Liver (tissue), 3 donors: Measurements from ENCODE around the gene ZNF827.

Experiments used
- ATF3 ChIP-seq: IDR thresholded peaks from 2 replicates; pipeline ENCODE4 v1.6.1; 2016; ENCODE audit warnings: antibody characterized with exemption
- CTCF ChIP-seq: fragments of 150-350 bp; IDR thresholded peaks from 2 replicates; pipeline ENCODE4 v1.5.1; 2017; ENCODE audit warnings: improper control_type of control experiment, low read depth, low read length; ENCODE audit not compliant: missing input control
- EGR1 ChIP-seq, 2 donors: IDR thresholded peaks; 2 replicates each; pipeline ENCODE4 v1.6.1; 2016 to 2018; ENCODE audit warnings: antibody characterized with exemption in 2 of 2, low read depth in 2 of 2
- FOXA1 ChIP-seq: IDR thresholded peaks from 2 replicates; pipeline ENCODE4 v1.6.1; 2016; ENCODE audit warnings: antibody characterized with exemption
- GABPA ChIP-seq, 2 donors: IDR thresholded peaks in 1 of 2; conservative IDR thresholded peaks in 1 of 2; 2 replicates each; pipeline ENCODE4 v1.6.1; 2016; ENCODE audit warnings: antibody characterized with exemption in 2 of 2, mild to moderate bottlenecking in 1 of 2, moderate library complexity in 1 of 2
- JUND ChIP-seq, 2 donors: IDR thresholded peaks; 2 replicates each; pipeline ENCODE4 v1.6.1; 2016; ENCODE audit warnings: antibody characterized with exemption in 2 of 2
- MAX ChIP-seq: IDR thresholded peaks from 2 replicates; pipeline ENCODE4 v1.6.1; 2016; ENCODE audit warnings: antibody characterized with exemption
- REST ChIP-seq: IDR thresholded peaks from 2 replicates; pipeline ENCODE4 v1.6.1; 2016; ENCODE audit warnings: antibody characterized with exemption, mild to moderate bottlenecking
- SP1 ChIP-seq: IDR thresholded peaks from 2 replicates; pipeline ENCODE4 v1.6.1; 2018; ENCODE audit warnings: antibody characterized with exemption, mild to moderate bottlenecking
- TAF1 ChIP-seq: conservative IDR thresholded peaks from 2 replicates; pipeline ENCODE4 v1.6.1; 2016; ENCODE audit warnings: antibody characterized with exemption, mild to moderate bottlenecking
- YY1 ChIP-seq: IDR thresholded peaks from 2 replicates; pipeline ENCODE4 v1.6.1; 2016; ENCODE audit warnings: antibody characterized with exemption, mild to moderate bottlenecking
- ZBTB33 ChIP-seq: IDR thresholded peaks from 2 replicates; pipeline ENCODE4 v1.6.1; 2016; ENCODE audit warnings: antibody characterized with exemption
- donor health status: healthy.
- donor health status: healthy.

GRCh38 chr4:145934434-145935047 is 4.1 kb downstream of the ZNF827 start:
- TF ChIP-seq ZBTB33 (no peak), ATF3 (no peak), CTCF (no peak), SP1 (no peak), JUND (IDR thresholded peaks at IDR 0.05) (no peak), FOXA1 (no peak), YY1 (no peak), REST (no peak), TAF1 (no peak), GABPA (IDR thresholded peaks at IDR 0.05 in 1 of 2, conservative IDR thresholded peaks at IDR 0.05 in 1 of 2) (no peak), MAX (no peak), EGR1 (IDR thresholded peaks at IDR 0.05; ENCODE audit: low read depth in 2 of 2) (no peak)
